Liver (tissue), 9 donors: ENCODE data around the gene PHLPP1. TPM values are rescaled to one million over a fixed set of nuclear protein-coding genes. Genes with fewer than 3 reads are reported as not detected.

Source experiments
- DNase-seq: peaks from one replicate; pipeline ENCODE4 v3.0.0-alpha.2; 2017; ENCODE audit warnings: low spot score
- H3K27ac ChIP-seq, 2 donors: one replicate each; pipeline ENCODE4 v1.7.0; 2013; ENCODE audit warnings: inconsistent platforms in 2 of 2, low read length in 2 of 2, control low read depth in 1 of 2, low read depth in 1 of 2, mild to moderate bottlenecking in 1 of 2
- H3K27me3 ChIP-seq, 4 donors: one replicate each; pipeline versions ENCODE4 v1.6.1 to v1.7.0; 2013; ENCODE audit warnings: low read length in 3 of 4, inconsistent platforms in 1 of 4, mild to moderate bottlenecking in 1 of 4, moderate library complexity in 1 of 4; ENCODE audit not compliant: control insufficient read depth in 4 of 4, insufficient read depth in 4 of 4
- H3K36me3 ChIP-seq, 4 donors: one replicate each; pipeline versions ENCODE4 v1.6.1 to v1.7.0; 2013; ENCODE audit warnings: low read length in 3 of 4, mild to moderate bottlenecking in 3 of 4, low read depth in 1 of 4, moderate library complexity in 1 of 4; ENCODE audit not compliant: control insufficient read depth in 4 of 4, insufficient read depth in 3 of 4
- H3K4me1 ChIP-seq, 4 donors: one replicate each; pipeline versions ENCODE4 v1.6.1 to v1.7.0; 2013; ENCODE audit warnings: low read length in 3 of 4, mild to moderate bottlenecking in 3 of 4, moderate library complexity in 1 of 4; ENCODE audit not compliant: control insufficient read depth in 4 of 4, insufficient read depth in 4 of 4
- H3K4me3 ChIP-seq, 3 donors: one replicate each; pipeline versions ENCODE4 v1.6.1 to v1.7.0; 2013; ENCODE audit warnings: low read length in 3 of 3, control low read depth in 1 of 3, low read depth in 1 of 3, mild to moderate bottlenecking in 1 of 3
- H3K9ac ChIP-seq, 2 donors: one replicate each; pipeline ENCODE4 v1.7.0; 2013; ENCODE audit warnings: low read length in 2 of 2, mild to moderate bottlenecking in 2 of 2, moderate library complexity in 2 of 2, control low read depth in 1 of 2, low read depth in 1 of 2
- H3K9me3 ChIP-seq, 4 donors: one replicate each; pipeline versions ENCODE4 v1.6.1 to v1.7.0; 2013; ENCODE audit warnings: low read length in 3 of 4; ENCODE audit not compliant: control insufficient read depth in 4 of 4
- EGR1 ChIP-seq, 2 donors: IDR thresholded peaks; 2 replicates each; pipeline ENCODE4 v1.6.1; 2016 to 2018; ENCODE audit warnings: antibody characterized with exemption in 2 of 2, low read depth in 2 of 2
- FOXA1 ChIP-seq: IDR thresholded peaks from 2 replicates; pipeline ENCODE4 v1.6.1; 2016; ENCODE audit warnings: antibody characterized with exemption
- FOXA2 ChIP-seq: IDR thresholded peaks from 2 replicates; pipeline ENCODE4 v1.6.1; 2016; ENCODE audit warnings: antibody characterized with exemption
- GABPA ChIP-seq, 2 donors: IDR thresholded peaks in 1 of 2; conservative IDR thresholded peaks in 1 of 2; 2 replicates each; pipeline ENCODE4 v1.6.1; 2016; ENCODE audit warnings: antibody characterized with exemption in 2 of 2, mild to moderate bottlenecking in 1 of 2, moderate library complexity in 1 of 2
- HNF4A ChIP-seq, 2 donors: conservative IDR thresholded peaks; 2 replicates each; pipeline ENCODE4 v1.6.1; 2016; ENCODE audit warnings: antibody characterized with exemption in 2 of 2, mild to moderate bottlenecking in 2 of 2
- HNF4G ChIP-seq: IDR thresholded peaks from 2 replicates; pipeline ENCODE4 v1.6.1; 2016; ENCODE audit warnings: antibody characterized with exemption
- JUND ChIP-seq, 2 donors: IDR thresholded peaks; 2 replicates each; pipeline ENCODE4 v1.6.1; 2016; ENCODE audit warnings: antibody characterized with exemption in 2 of 2
- NR2F2 ChIP-seq: IDR thresholded peaks from 2 replicates; pipeline ENCODE4 v1.6.1; 2016; ENCODE audit warnings: antibody characterized with exemption
- RAD21 ChIP-seq, 2 donors: IDR thresholded peaks; 2 replicates each; pipeline ENCODE4 v1.6.1; 2016; ENCODE audit warnings: antibody characterized with exemption in 2 of 2, mild to moderate bottlenecking in 2 of 2
- RXRA ChIP-seq, 2 donors: IDR thresholded peaks; 2 replicates each; pipeline ENCODE4 v1.6.1; 2017 to 2018; ENCODE audit warnings: antibody characterized with exemption in 2 of 2, mild to moderate bottlenecking in 1 of 2
- SP1 ChIP-seq: IDR thresholded peaks from 2 replicates; pipeline ENCODE4 v1.6.1; 2018; ENCODE audit warnings: antibody characterized with exemption, mild to moderate bottlenecking
- TAF1 ChIP-seq: conservative IDR thresholded peaks from 2 replicates; pipeline ENCODE4 v1.6.1; 2016; ENCODE audit warnings: antibody characterized with exemption, mild to moderate bottlenecking
- YY1 ChIP-seq: IDR thresholded peaks from 2 replicates; pipeline ENCODE4 v1.6.1; 2016; ENCODE audit warnings: antibody characterized with exemption, mild to moderate bottlenecking
- WGBS: extraction: QIAGEN DNeasy Blood & Tissue Kit; methylation state at CpG from one replicate; pipeline ENCODE4 v1.1.7; 2013; 5-methylcytosine and 5-hydroxymethylcytosine counted together
- polyA plus RNA-seq, 2 donors: library from polyadenylated mRNA; stranded (reverse) in 1 of 2; unstranded in 1 of 2; fragments of 200-250 nt in 1 of 2; fragments of >200 nt in 1 of 2; fragmentation: Nextera tagmentation in 1 of 2; extraction: Ambion mirVana in 1 of 2; gene quantifications; one replicate each; pipeline versions ENCODE4 v1.2.1 to v1.2.3, GENCODE V29; 2013 to 2015
- total RNA-seq, 2 donors: library from RNA; depleted of rRNA; stranded (reverse); fragments of >200 nt; gene quantifications; one replicate each; pipeline ENCODE4 v1.2.3, GENCODE V29; 2014
- TF ChIP-seq, protein P1 (sequence below): IDR thresholded peaks from 2 replicates; pipeline ENCODE4 v1.6.1; 2016; ENCODE audit warnings: antibody characterized with exemption
- TF ChIP-seq, protein P2 (sequence below): IDR thresholded peaks from 2 replicates; pipeline ENCODE4 v1.6.1; 2016; ENCODE audit warnings: antibody characterized with exemption
- TF ChIP-seq, protein P3 (sequence below): fragments of 150-350 bp; IDR thresholded peaks from 2 replicates; pipeline ENCODE4 v1.5.1; 2017; ENCODE audit warnings: improper control_type of control experiment, low read depth, low read length; ENCODE audit not compliant: missing input control
- TF ChIP-seq, protein P4 (sequence below): IDR thresholded peaks from 2 replicates; pipeline ENCODE4 v1.6.1; 2016; ENCODE audit warnings: antibody characterized with exemption
- TF ChIP-seq, protein P5 (sequence below): IDR thresholded peaks from 2 replicates; pipeline ENCODE4 v1.6.1; 2016; ENCODE audit warnings: antibody characterized with exemption, mild to moderate bottlenecking
- donor health status: healthy.
- donor health status: healthy.
- donor health status: healthy.
- donor health status: healthy.
- donor health status: healthy.

PHLPP1 gene
- total and polyA plus RNA-seq, 4 donors = 4.2 to 14.5 (median 8.6) TPM

DNA sequence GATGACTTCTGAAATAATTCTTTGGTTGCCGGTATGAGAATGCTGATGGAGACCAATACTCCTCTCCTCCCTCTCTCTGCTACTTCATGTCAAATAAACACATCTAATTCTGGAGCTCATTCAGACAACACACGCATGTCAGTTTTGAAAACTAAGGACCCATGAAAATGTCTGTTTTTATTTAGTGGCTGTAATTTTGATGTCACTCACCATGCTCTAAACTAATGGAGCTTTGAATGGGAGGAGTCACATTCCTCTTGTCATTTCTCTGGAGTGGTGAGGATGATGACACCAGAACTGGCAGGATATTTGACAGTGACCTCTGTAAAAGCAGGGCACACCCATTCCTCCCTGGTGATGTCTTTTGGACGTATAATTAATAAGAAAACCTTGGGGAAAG lies 163.0 kb downstream of the PHLPP1 start:
- H3K4me1 ChIP-seq = peaks cover 0 to 5% (median 0%) of the 10 kb centered on the region in 4 donors
- no peaks in the 10 kb centered on the region for H3K9me3 ChIP-seq
- no peak overlapping the region for H3K9ac ChIP-seq
- H3K4me3 ChIP-seq = no peak overlapping the region
- TF ChIP-seq, protein P1, sequence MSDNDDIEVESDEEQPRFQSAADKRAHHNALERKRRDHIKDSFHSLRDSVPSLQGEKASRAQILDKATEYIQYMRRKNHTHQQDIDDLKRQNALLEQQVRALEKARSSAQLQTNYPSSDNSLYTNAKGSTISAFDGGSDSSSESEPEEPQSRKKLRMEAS = no peak
- no peak for TF ChIP-seq TAF1
- TF ChIP-seq, protein P2, sequence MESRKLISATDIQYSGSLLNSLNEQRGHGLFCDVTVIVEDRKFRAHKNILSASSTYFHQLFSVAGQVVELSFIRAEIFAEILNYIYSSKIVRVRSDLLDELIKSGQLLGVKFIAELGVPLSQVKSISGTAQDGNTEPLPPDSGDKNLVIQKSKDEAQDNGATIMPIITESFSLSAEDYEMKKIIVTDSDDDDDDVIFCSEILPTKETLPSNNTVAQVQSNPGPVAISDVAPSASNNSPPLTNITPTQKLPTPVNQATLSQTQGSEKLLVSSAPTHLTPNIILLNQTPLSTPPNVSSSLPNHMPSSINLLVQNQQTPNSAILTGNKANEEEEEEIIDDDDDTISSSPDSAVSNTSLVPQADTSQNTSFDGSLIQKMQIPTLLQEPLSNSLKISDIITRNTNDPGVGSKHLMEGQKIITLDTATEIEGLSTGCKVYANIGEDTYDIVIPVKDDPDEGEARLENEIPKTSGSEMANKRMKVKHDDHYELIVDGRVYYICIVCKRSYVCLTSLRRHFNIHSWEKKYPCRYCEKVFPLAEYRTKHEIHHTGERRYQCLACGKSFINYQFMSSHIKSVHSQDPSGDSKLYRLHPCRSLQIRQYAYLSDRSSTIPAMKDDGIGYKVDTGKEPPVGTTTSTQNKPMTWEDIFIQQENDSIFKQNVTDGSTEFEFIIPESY = no peak
- TF ChIP-seq JUND (IDR thresholded peaks at IDR 0.05) = no peak
- TF ChIP-seq RAD21 (IDR thresholded peaks at IDR 0.05) = no peak
- no peak for TF ChIP-seq GABPA (IDR thresholded peaks at IDR 0.05 in 1 of 2, conservative IDR thresholded peaks at IDR 0.05 in 1 of 2)
- TF ChIP-seq SP1 = no peak
- TF ChIP-seq HNF4G = no peak
- no peak for TF ChIP-seq NR2F2
- no peak for TF ChIP-seq RXRA (IDR thresholded peaks at IDR 0.05)
- TF ChIP-seq, protein P3, sequence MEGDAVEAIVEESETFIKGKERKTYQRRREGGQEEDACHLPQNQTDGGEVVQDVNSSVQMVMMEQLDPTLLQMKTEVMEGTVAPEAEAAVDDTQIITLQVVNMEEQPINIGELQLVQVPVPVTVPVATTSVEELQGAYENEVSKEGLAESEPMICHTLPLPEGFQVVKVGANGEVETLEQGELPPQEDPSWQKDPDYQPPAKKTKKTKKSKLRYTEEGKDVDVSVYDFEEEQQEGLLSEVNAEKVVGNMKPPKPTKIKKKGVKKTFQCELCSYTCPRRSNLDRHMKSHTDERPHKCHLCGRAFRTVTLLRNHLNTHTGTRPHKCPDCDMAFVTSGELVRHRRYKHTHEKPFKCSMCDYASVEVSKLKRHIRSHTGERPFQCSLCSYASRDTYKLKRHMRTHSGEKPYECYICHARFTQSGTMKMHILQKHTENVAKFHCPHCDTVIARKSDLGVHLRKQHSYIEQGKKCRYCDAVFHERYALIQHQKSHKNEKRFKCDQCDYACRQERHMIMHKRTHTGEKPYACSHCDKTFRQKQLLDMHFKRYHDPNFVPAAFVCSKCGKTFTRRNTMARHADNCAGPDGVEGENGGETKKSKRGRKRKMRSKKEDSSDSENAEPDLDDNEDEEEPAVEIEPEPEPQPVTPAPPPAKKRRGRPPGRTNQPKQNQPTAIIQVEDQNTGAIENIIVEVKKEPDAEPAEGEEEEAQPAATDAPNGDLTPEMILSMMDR = no peak
- no peak for TF ChIP-seq YY1
- no peak for TF ChIP-seq HNF4A (conservative IDR thresholded peaks at IDR 0.05)
- no peak for TF ChIP-seq EGR1 (IDR thresholded peaks at IDR 0.05; ENCODE audit: low read depth in 2 of 2)
- TF ChIP-seq, protein P4, sequence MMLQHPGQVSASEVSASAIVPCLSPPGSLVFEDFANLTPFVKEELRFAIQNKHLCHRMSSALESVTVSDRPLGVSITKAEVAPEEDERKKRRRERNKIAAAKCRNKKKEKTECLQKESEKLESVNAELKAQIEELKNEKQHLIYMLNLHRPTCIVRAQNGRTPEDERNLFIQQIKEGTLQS = no peak
- no peak for TF ChIP-seq FOXA2
- TF ChIP-seq, protein P5, sequence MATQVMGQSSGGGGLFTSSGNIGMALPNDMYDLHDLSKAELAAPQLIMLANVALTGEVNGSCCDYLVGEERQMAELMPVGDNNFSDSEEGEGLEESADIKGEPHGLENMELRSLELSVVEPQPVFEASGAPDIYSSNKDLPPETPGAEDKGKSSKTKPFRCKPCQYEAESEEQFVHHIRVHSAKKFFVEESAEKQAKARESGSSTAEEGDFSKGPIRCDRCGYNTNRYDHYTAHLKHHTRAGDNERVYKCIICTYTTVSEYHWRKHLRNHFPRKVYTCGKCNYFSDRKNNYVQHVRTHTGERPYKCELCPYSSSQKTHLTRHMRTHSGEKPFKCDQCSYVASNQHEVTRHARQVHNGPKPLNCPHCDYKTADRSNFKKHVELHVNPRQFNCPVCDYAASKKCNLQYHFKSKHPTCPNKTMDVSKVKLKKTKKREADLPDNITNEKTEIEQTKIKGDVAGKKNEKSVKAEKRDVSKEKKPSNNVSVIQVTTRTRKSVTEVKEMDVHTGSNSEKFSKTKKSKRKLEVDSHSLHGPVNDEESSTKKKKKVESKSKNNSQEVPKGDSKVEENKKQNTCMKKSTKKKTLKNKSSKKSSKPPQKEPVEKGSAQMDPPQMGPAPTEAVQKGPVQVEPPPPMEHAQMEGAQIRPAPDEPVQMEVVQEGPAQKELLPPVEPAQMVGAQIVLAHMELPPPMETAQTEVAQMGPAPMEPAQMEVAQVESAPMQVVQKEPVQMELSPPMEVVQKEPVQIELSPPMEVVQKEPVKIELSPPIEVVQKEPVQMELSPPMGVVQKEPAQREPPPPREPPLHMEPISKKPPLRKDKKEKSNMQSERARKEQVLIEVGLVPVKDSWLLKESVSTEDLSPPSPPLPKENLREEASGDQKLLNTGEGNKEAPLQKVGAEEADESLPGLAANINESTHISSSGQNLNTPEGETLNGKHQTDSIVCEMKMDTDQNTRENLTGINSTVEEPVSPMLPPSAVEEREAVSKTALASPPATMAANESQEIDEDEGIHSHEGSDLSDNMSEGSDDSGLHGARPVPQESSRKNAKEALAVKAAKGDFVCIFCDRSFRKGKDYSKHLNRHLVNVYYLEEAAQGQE = no peak
- no peak for TF ChIP-seq FOXA1
- peaks cover 0 to 2% (median 0%) of the 10 kb centered on the region in 4 donors for H3K36me3 ChIP-seq
- 87% methylated on average over 3 of the region's 3 CpGs for WGBS
- H3K27ac ChIP-seq = no peak overlapping the region
- H3K27me3 ChIP-seq = no peaks in the 10 kb centered on the region
- no peak for DNase-seq
